Gastrocnemius medialis (tissue), 4 donors: ENCODE results near the gene TM9SF1.

ENCODE experiments used
- POLR2A ChIP-seq, 2 donors: fragments of 450-650 bp; IDR thresholded peaks; one replicate each; pipeline ENCODE4 v1.6.1; 2017; ENCODE audit warnings: antibody characterized with exemption in 2 of 2, mild to moderate bottlenecking in 2 of 2, moderate library complexity in 2 of 2
- TF ChIP-seq, protein P1 (sequence below), 5 experiments: fragments of 450-650 bp in 3 of 5; fragments of 200-600 bp in 2 of 5; sonication (generic) in 2 of 5; IDR thresholded peaks in 4 of 5; conservative IDR thresholded peaks in 1 of 5; 1 replicate in 4 of 5; 2 replicates in 1 of 5; pipeline ENCODE4 v1.5.1; 2016 to 2019; ENCODE audit warnings: antibody characterized with exemption in 5 of 5, mild to moderate bottlenecking in 3 of 5, moderate library complexity in 3 of 5

GRCh38 chr14:24194186-24194872, 912 bp downstream of the TM9SF1 start:
- TF ChIP-seq, protein P1, sequence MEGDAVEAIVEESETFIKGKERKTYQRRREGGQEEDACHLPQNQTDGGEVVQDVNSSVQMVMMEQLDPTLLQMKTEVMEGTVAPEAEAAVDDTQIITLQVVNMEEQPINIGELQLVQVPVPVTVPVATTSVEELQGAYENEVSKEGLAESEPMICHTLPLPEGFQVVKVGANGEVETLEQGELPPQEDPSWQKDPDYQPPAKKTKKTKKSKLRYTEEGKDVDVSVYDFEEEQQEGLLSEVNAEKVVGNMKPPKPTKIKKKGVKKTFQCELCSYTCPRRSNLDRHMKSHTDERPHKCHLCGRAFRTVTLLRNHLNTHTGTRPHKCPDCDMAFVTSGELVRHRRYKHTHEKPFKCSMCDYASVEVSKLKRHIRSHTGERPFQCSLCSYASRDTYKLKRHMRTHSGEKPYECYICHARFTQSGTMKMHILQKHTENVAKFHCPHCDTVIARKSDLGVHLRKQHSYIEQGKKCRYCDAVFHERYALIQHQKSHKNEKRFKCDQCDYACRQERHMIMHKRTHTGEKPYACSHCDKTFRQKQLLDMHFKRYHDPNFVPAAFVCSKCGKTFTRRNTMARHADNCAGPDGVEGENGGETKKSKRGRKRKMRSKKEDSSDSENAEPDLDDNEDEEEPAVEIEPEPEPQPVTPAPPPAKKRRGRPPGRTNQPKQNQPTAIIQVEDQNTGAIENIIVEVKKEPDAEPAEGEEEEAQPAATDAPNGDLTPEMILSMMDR (IDR thresholded peaks at IDR 0.05 in 4 of 5, conservative IDR thresholded peaks at IDR 0.05 in 1 of 5) = no peak
- TF ChIP-seq POLR2A (IDR thresholded peaks at IDR 0.05) = no peak
